OCI-LY3 (cell line): ENCODE data around the gene PYY.
"Not testable (repeated sequence)": the region's sequence is repeated elsewhere in the genome, so short reads cannot be mapped to it uniquely, and the experiment has no call there.

Experiments used
- H2AFZ ChIP-seq: fragments of 200-600, 300-600 bp; shearing (Covaris generic); 2 replicates; pipeline ENCODE4 v1.6.0; 2014; ENCODE audit warnings: antibody characterized with exemption, low read depth, low read length
- H3K27ac ChIP-seq: fragments of 200-600, 300-600 bp; sonication (generic); 2 replicates; pipeline ENCODE4 v1.5.1; 2014; ENCODE audit warnings: mild to moderate bottlenecking, low read length, moderate library complexity, mixed read lengths
- H3K27me3 ChIP-seq: fragments of 200-600, 300-600 bp; sonication (generic); 2 replicates; pipeline ENCODE4 v1.6.1; 2014; ENCODE audit warnings: low read depth, low read length, mixed read lengths
- H3K36me3 ChIP-seq: fragments of 200-600, 300-600 bp; sonication (generic); replicated peaks from 2 replicates; pipeline ENCODE3; 2014; ENCODE audit warnings: low read depth, low read length, mixed read lengths
- H3K4me1 ChIP-seq: fragments of 300-600, 200-600 bp; sonication (generic); 2 replicates; pipeline ENCODE4 v1.6.1; 2014; ENCODE audit warnings: low read length, mixed read lengths
- H3K4me2 ChIP-seq: fragments of 200-600, 300-600 bp; sonication (generic); 2 replicates; pipeline ENCODE4 v1.6.1; 2014; ENCODE audit warnings: low read length, mixed read lengths
- H3K4me3 ChIP-seq: fragments of 300-600, 200-600 bp; sonication (generic); 2 replicates; pipeline ENCODE4 v1.5.1; 2014; ENCODE audit warnings: antibody characterized with exemption, mild to moderate bottlenecking, low read length, moderate library complexity
- H3K79me2 ChIP-seq: fragments of 300-600, 200-600 bp; shearing (Covaris generic); 2 replicates; pipeline ENCODE4 v1.6.1; 2014; ENCODE audit warnings: mild to moderate bottlenecking, low read length, mixed read lengths
- H3K9ac ChIP-seq: fragments of 300-600, 200-600 bp; shearing (Covaris generic); 2 replicates; pipeline ENCODE4 v1.6.0; 2014; ENCODE audit warnings: mild to moderate bottlenecking, low read length, moderate library complexity
- H3K9me3 ChIP-seq: fragments of 200-600, 300-600 bp; shearing (Covaris generic); 2 replicates; pipeline ENCODE4 v1.6.1; 2014; ENCODE audit warnings: low read length, mixed read lengths; ENCODE audit not compliant: insufficient read depth
- H4K20me1 ChIP-seq: fragments of 200-600, 300-600 bp; sonication (generic); 2 replicates; pipeline ENCODE4 v1.6.1; 2016; ENCODE audit warnings: low read length, mixed read lengths; ENCODE audit not compliant: insufficient read depth
- EZH2phosphoT487 ChIP-seq: fragments of 200-600 bp; shearing (Covaris generic); IDR thresholded peaks from 2 replicates; pipeline ENCODE4 v1.6.1; 2018; ENCODE audit warnings: antibody characterized with exemption, mixed run types, low read depth
- TF ChIP-seq, protein P1 (sequence below): fragments of 200-600, 300-600 bp; sonication (generic); IDR thresholded peaks from 2 replicates; pipeline ENCODE4 v1.5.1; 2014; ENCODE audit warnings: antibody characterized with exemption, low read length, low read depth

PYY gene

GRCh38 chr17:43974382-43975266 lies 20.9 kb upstream of the PYY start:
- Histone ChIP-seq H3K9me3 (no peaks in the 10 kb centered on the region), H3K9ac (no peak overlapping the region), H3K36me3 (no peaks in the 10 kb centered on the region), H3K4me2 (no peak overlapping the region), H3K79me2 (no peaks in the 10 kb centered on the region), H2AFZ (no peak overlapping the region), H3K4me1 (no peaks in the 10 kb centered on the region), H4K20me1 (no peaks in the 10 kb centered on the region), H3K27ac (no peak overlapping the region), H3K4me3 (no peak overlapping the region), H3K27me3 (no peaks in the 10 kb centered on the region)
- TF ChIP-seq, protein P1, sequence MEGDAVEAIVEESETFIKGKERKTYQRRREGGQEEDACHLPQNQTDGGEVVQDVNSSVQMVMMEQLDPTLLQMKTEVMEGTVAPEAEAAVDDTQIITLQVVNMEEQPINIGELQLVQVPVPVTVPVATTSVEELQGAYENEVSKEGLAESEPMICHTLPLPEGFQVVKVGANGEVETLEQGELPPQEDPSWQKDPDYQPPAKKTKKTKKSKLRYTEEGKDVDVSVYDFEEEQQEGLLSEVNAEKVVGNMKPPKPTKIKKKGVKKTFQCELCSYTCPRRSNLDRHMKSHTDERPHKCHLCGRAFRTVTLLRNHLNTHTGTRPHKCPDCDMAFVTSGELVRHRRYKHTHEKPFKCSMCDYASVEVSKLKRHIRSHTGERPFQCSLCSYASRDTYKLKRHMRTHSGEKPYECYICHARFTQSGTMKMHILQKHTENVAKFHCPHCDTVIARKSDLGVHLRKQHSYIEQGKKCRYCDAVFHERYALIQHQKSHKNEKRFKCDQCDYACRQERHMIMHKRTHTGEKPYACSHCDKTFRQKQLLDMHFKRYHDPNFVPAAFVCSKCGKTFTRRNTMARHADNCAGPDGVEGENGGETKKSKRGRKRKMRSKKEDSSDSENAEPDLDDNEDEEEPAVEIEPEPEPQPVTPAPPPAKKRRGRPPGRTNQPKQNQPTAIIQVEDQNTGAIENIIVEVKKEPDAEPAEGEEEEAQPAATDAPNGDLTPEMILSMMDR: no peak
- TF ChIP-seq EZH2phosphoT487: no peak

- not testable (repeated sequence) for H3K4me1 ChIP-seq, H3K4me2 ChIP-seq, H3K9ac ChIP-seq, H3K79me2 ChIP-seq, H3K27ac ChIP-seq, H4K20me1 ChIP-seq, H3K27me3 ChIP-seq, H3K4me3 ChIP-seq, H3K9me3 ChIP-seq, H2AFZ ChIP-seq, H3K36me3 ChIP-seq
Measured at GRCh38 chr17:43972444-43973212, 18.9 kb upstream of the PYY start.

DNA sequence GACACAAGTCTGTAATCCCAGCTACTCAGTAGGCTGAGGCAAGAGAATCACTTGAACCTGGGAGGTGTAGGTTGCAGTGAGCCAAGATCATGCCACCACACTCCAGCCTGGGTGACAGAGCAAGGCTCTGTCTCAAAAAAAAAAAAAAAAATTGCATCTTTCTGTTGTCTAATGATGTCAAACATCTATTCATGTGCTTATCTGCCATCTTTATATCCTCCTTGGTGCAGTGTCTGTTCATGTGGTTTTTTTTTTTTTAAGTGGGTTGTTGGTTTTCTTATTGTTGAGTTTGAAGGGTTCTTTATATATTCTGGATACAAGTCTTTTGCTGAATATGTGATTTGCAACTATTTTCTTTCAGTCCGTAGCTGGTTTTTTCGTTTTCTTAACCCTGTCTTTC lies 17.7 kb upstream of the PYY start:
- H3K9ac ChIP-seq, H2AFZ ChIP-seq, H3K27me3 ChIP-seq, H3K4me3 ChIP-seq, H3K4me1 ChIP-seq, H3K4me2 ChIP-seq, H3K36me3 ChIP-seq, H4K20me1 ChIP-seq, H3K27ac ChIP-seq, H3K9me3 ChIP-seq, H3K79me2 ChIP-seq: not testable (repeated sequence)

- Histone ChIP-seq H3K9ac (no peak overlapping the region), H3K36me3 (no peaks in the 10 kb centered on the region), H4K20me1 (no peaks in the 10 kb centered on the region), H3K27me3 (no peaks in the 10 kb centered on the region), H3K27ac (no peak overlapping the region), H3K79me2 (no peaks in the 10 kb centered on the region), H2AFZ (no peak overlapping the region), H3K4me1 (no peaks in the 10 kb centered on the region), H3K4me2 (no peak overlapping the region), H3K9me3 (no peaks in the 10 kb centered on the region), H3K4me3 (no peak overlapping the region)
- no peak for TF ChIP-seq EZH2phosphoT487
- TF ChIP-seq, protein P1: no peak
Measured at GRCh38 chr17:43970366-43970765, 16.6 kb upstream of the PYY start.
